GM23338 (cell line): ENCODE measurements around the gene RABGAP1L. TPM values are rescaled to one million over a fixed set of nuclear protein-coding genes. Genes with fewer than 3 reads are reported as not detected.

Source experiments
- ATAC-seq: fragments of 200-7000 bp; cut with Tn5 transposase; 3 replicates; pipeline ENCODE4 v1.9.1; 2020
- DNase-seq: peaks from one replicate; pipeline ENCODE4 v3.0.0-alpha.2; 2015; ENCODE audit warnings: low spot score
- H2AFZ ChIP-seq: fragments of 200-600 bp; sonication (generic); 2 replicates; pipeline ENCODE4 v1.8.0; 2016; ENCODE audit warnings: antibody characterized with exemption, mild to moderate bottlenecking, moderate library complexity
- H3F3A ChIP-seq: fragments of 200-600 bp; sonication (generic); replicated peaks from 2 replicates; pipeline ENCODE4 v1.8.0; 2017; ENCODE audit warnings: antibody characterized with exemption, mixed run types, low read depth
- H3K27ac ChIP-seq: fragments of 200-600 bp; sonication (generic); 2 replicates; pipeline ENCODE4 v1.6.1; 2016; ENCODE audit warnings: low read depth
- H3K27me3 ChIP-seq: fragments of 200-600 bp; sonication (generic); 2 replicates; pipeline ENCODE4 v1.8.0; 2016; ENCODE audit warnings: mild to moderate bottlenecking, mixed run types, moderate library complexity; ENCODE audit not compliant: insufficient read depth
- H3K36me3 ChIP-seq: fragments of 200-600 bp; sonication (generic); 2 replicates; pipeline ENCODE4 v1.8.0; 2016; ENCODE audit warnings: mild to moderate bottlenecking; ENCODE audit not compliant: insufficient read depth
- H3K4me1 ChIP-seq: fragments of 200-600 bp; sonication (generic); 2 replicates; pipeline ENCODE4 v1.8.0; 2016; ENCODE audit warnings: mild to moderate bottlenecking, moderate library complexity; ENCODE audit not compliant: insufficient read depth
- H3K4me2 ChIP-seq: fragments of 200-600 bp; sonication (generic); 2 replicates; pipeline ENCODE4 v1.7.1; 2017; ENCODE audit warnings: mixed run types
- H3K4me3 ChIP-seq: fragments of 200-600 bp; sonication (generic); 2 replicates; pipeline ENCODE4 v1.6.1; 2016; ENCODE audit warnings: mixed run types
- H3K79me2 ChIP-seq: fragments of 200-600 bp; sonication (generic); replicated peaks from 2 replicates; pipeline ENCODE4 v1.8.0; 2017; ENCODE audit warnings: mild to moderate bottlenecking; ENCODE audit not compliant: insufficient read depth
- H3K9me2 ChIP-seq: fragments of 200-600 bp; sonication (generic); 2 replicates; pipeline ENCODE4 v1.8.0; 2017; ENCODE audit not compliant: insufficient read depth
- H4K20me1 ChIP-seq: fragments of 200-600 bp; sonication (generic); replicated peaks from 2 replicates; pipeline ENCODE4 v1.8.0; 2017; ENCODE audit warnings: mild to moderate bottlenecking; ENCODE audit not compliant: insufficient read depth
- H3K27ac Mint-ChIP-seq: 2 replicates; pipeline ENCODE4 v1.8.0; 2020; ENCODE audit warnings: inconsistent platforms, mild to moderate bottlenecking, moderate library complexity, mixed read lengths
- H3K27me3 Mint-ChIP-seq: 3 replicates; pipeline ENCODE4 v1.8.0; 2022; ENCODE audit warnings: low read depth, mild to moderate bottlenecking, moderate library complexity, mixed read lengths, inconsistent platforms; ENCODE audit not compliant: insufficient read depth, poor library complexity
- H3K36me3 Mint-ChIP-seq: 3 replicates; pipeline ENCODE4 v1.8.0; 2021; ENCODE audit warnings: low read depth, mild to moderate bottlenecking, inconsistent platforms, moderate library complexity, mixed read lengths
- H3K4me1 Mint-ChIP-seq: 3 replicates; pipeline ENCODE4 v1.8.0; 2020; ENCODE audit warnings: mild to moderate bottlenecking, inconsistent platforms, mixed read lengths
- H3K4me3 Mint-ChIP-seq: 3 replicates; pipeline ENCODE4 v1.8.0; 2021; ENCODE audit warnings: moderate library complexity, mild to moderate bottlenecking, inconsistent platforms, mixed read lengths
- H3K9me3 Mint-ChIP-seq: 3 replicates; pipeline ENCODE4 v1.8.0; 2020; ENCODE audit warnings: moderate library complexity, mild to moderate bottlenecking, inconsistent platforms, mixed read lengths
- CTCF ChIP-seq, 2 experiments: fragments of 200-600 bp in 1 of 2; sonication (generic) in 1 of 2; conservative IDR thresholded peaks; 2 replicates each; pipeline versions ENCODE4 v1.5.1 to v1.6.1; 2016 to 2017; ENCODE audit warnings: antibody characterized with exemption in 2 of 2, low read depth in 2 of 2, mild to moderate bottlenecking in 2 of 2, moderate library complexity in 1 of 2
- ETS1 ChIP-seq: IDR thresholded peaks from 2 replicates; pipeline ENCODE4 v1.6.1; 2016; ENCODE audit warnings: antibody characterized with exemption
- EZH2 ChIP-seq: fragments of 200-600 bp; sonication (generic); IDR thresholded peaks from one replicate; pipeline ENCODE4 v1.8.0; 2017; ENCODE audit warnings: antibody characterized with exemption, mild to moderate bottlenecking, low read depth; ENCODE audit not compliant: unreplicated experiment
- EZH2phosphoT487 ChIP-seq: fragments of 200-600 bp; sonication (generic); IDR thresholded peaks from one replicate; pipeline ENCODE4 v1.8.1; 2018; ENCODE audit warnings: antibody characterized with exemption; ENCODE audit not compliant: unreplicated experiment
- JUNB ChIP-seq: IDR thresholded peaks from one replicate; pipeline ENCODE4 v1.6.1; 2016; ENCODE audit warnings: antibody characterized with exemption; ENCODE audit not compliant: unreplicated experiment
- POLR2AphosphoS5 ChIP-seq: IDR thresholded peaks from 2 replicates; pipeline ENCODE4 v1.6.1; 2016; ENCODE audit warnings: antibody characterized with exemption, low read depth
- STAT1 ChIP-seq: IDR thresholded peaks from one replicate; pipeline ENCODE4 v1.6.1; 2016; ENCODE audit warnings: antibody characterized with exemption; ENCODE audit not compliant: unreplicated experiment
- ZNF114 ChIP-seq: fragments of 250-450 bp; sonication (Bioruptor Pico); IDR thresholded peaks from 2 replicates; pipeline ENCODE4 v1.5.0; 2020; ENCODE audit warnings: mild to moderate bottlenecking, moderate library complexity
- ZNF462 ChIP-seq: fragments of 250-450 bp; sonication (Bioruptor Pico); IDR thresholded peaks from 2 replicates; pipeline ENCODE4 v1.5.0; 2020; ENCODE audit warnings: mild to moderate bottlenecking, moderate library complexity
- polyA plus RNA-seq: library from polyadenylated mRNA; unstranded; fragments of >200 nt; fragmentation: Nextera tagmentation; extraction: Ambion mirVana; gene quantifications from 2 replicates; pipeline ENCODE4 v1.2.1, GENCODE V29; 2016
- total RNA-seq: library from RNA; depleted of rRNA; stranded (reverse); fragments of >200 nt; shearing (Covaris generic); gene quantifications from 2 replicates; pipeline ENCODE4 v1.2.3, GENCODE V29; 2014

The RABGAP1L gene
- total and polyA plus RNA-seq, 2 experiments from 2014 or later: 83.2 to 136 TPM

- Mint-ChIP-seq H3K27me3 (no peaks in the 10 kb centered on the region), H3K4me3 (no peak overlapping the region), H3K27ac (no peak overlapping the region), H3K4me1 (peaks cover 14% of the 10 kb centered on the region), H3K36me3 (no peaks in the 10 kb centered on the region), H3K9me3 (no peaks in the 10 kb centered on the region; the same call in 2 of the 3 replicates)
- DNase-seq: no peak
- Histone ChIP-seq H3K27ac (no peak overlapping the region), H3K79me2 (no peaks in the 10 kb centered on the region), H3F3A (no peaks in the 10 kb centered on the region), H3K9me2 (no peaks in the 10 kb centered on the region), H4K20me1 (no peaks in the 10 kb centered on the region), H3K27me3 (no peaks in the 10 kb centered on the region), H2AFZ (no peak overlapping the region), H3K36me3 (no peaks in the 10 kb centered on the region), H3K4me1 (no peaks in the 10 kb centered on the region), H3K4me3 (no peak overlapping the region), H3K4me2 (no peak overlapping the region)
- TF ChIP-seq CTCF (conservative IDR thresholded peaks at IDR 0.05; ENCODE audit: low read depth in 2 of 2): no peak
- TF ChIP-seq EZH2: no peak
- TF ChIP-seq ZNF114 (CRISPR knock-in tag): no peak
- TF ChIP-seq ETS1: no peak
- TF ChIP-seq EZH2phosphoT487: no peak
- TF ChIP-seq POLR2AphosphoS5: no peak
- ATAC-seq: no peak
These were observed 564.5 kb downstream of the RABGAP1L start for GRCh38 chr1:174723816-174724215.

GRCh38 chr1:174724219-174724618 is 564.9 kb downstream of the RABGAP1L start:
- Histone ChIP-seq H3K4me3 (no peak overlapping the region), H3F3A (no peaks in the 10 kb centered on the region), H3K4me2 (no peak overlapping the region), H2AFZ (no peak overlapping the region), H3K27me3 (no peaks in the 10 kb centered on the region), H3K79me2 (no peaks in the 10 kb centered on the region), H3K9me2 (no peaks in the 10 kb centered on the region), H3K27ac (no peak overlapping the region), H3K36me3 (no peaks in the 10 kb centered on the region), H4K20me1 (no peaks in the 10 kb centered on the region), H3K4me1 (no peaks in the 10 kb centered on the region)
- Mint-ChIP-seq H3K27me3 (no peaks in the 10 kb centered on the region), H3K9me3 (no peaks in the 10 kb centered on the region; the same call in 2 of the 3 replicates), H3K4me1 (peaks cover 14% of the 10 kb centered on the region), H3K4me3 (no peak overlapping the region), H3K27ac (no peak overlapping the region), H3K36me3 (no peaks in the 10 kb centered on the region)
- TF ChIP-seq JUNB: no peak
- TF ChIP-seq ZNF462: no peak
- TF ChIP-seq POLR2AphosphoS5: no peak
- TF ChIP-seq STAT1: no peak
- ATAC-seq: no peak
- DNase-seq: no peak
